Fibroblast of lung (primary cell): ENCODE data around the gene ASH1L. TPM values are rescaled to one million over a fixed set of nuclear protein-coding genes. Genes with fewer than 3 reads are reported as not detected.
A peak's percentile ranks its signal among the peaks of the same experiment; 100 is the strongest.
"Not testable (repeated sequence)": the region's sequence is repeated elsewhere in the genome, so short reads cannot be mapped to it uniquely, and the experiment has no call there.

Source experiments
- DNase-seq, 2 donors: peaks; one replicate each; pipeline versions ENCODE4 v3.0.0 to v3.0.0-alpha.2; 2010; ENCODE audit warnings: low read depth in 2 of 2
- H2AFZ ChIP-seq: 2 replicates; pipeline ENCODE4 v1.5.1; 2012; ENCODE audit warnings: low read length, control low read depth, inconsistent platforms
- H3K27ac ChIP-seq: 2 replicates; pipeline ENCODE4 v1.5.1; 2011; ENCODE audit warnings: low read length, control low read depth; ENCODE audit not compliant: insufficient read depth
- H3K27me3 ChIP-seq: 2 replicates; pipeline ENCODE4 v1.5.1; 2011; ENCODE audit warnings: mild to moderate bottlenecking, low read length; ENCODE audit not compliant: control insufficient read depth, insufficient read depth
- H3K36me3 ChIP-seq: 2 replicates; pipeline ENCODE4 v1.5.1; 2011; ENCODE audit warnings: low read length; ENCODE audit not compliant: control insufficient read depth, insufficient read depth
- H3K4me1 ChIP-seq: 2 replicates; pipeline ENCODE4 v1.5.1; 2011; ENCODE audit warnings: low read length; ENCODE audit not compliant: control insufficient read depth, insufficient read depth; ENCODE audit errors: extremely low read depth
- H3K4me2 ChIP-seq: 2 replicates; pipeline ENCODE4 v1.5.1; 2011; ENCODE audit warnings: low read length, control low read depth; ENCODE audit not compliant: insufficient read depth; ENCODE audit errors: extremely low read depth
- H3K4me3 ChIP-seq, 4 experiments: fragments of 200-600 bp in 1 of 4; sonication (generic) in 1 of 4; replicated peaks in 1 of 4; 2 replicates each; pipeline ENCODE4 v1.5.1; 2011 to 2016; ENCODE audit warnings: low read length in 4 of 4, low read depth in 3 of 4, mild to moderate bottlenecking in 3 of 4, control low read depth in 2 of 4, inconsistent platforms in 1 of 4, mixed read lengths in 1 of 4; ENCODE audit not compliant: insufficient read depth in 1 of 4; ENCODE audit errors: control extremely low read depth in 1 of 4
- H3K79me2 ChIP-seq: 2 replicates; pipeline ENCODE4 v1.5.1; 2012; ENCODE audit warnings: mild to moderate bottlenecking, low read length, inconsistent platforms; ENCODE audit not compliant: control insufficient read depth, insufficient read depth
- H3K9ac ChIP-seq: 2 replicates; pipeline ENCODE4 v1.5.1; 2011; ENCODE audit warnings: mild to moderate bottlenecking, low read length, control low read depth; ENCODE audit not compliant: insufficient read depth
- H3K9me3 ChIP-seq: 2 replicates; pipeline ENCODE4 v1.5.1; 2012; ENCODE audit warnings: low read depth, low read length; ENCODE audit not compliant: control insufficient read depth, insufficient read depth
- H4K20me1 ChIP-seq: 2 replicates; pipeline ENCODE4 v1.5.1; 2011; ENCODE audit warnings: low read length; ENCODE audit not compliant: control insufficient read depth, insufficient read depth; ENCODE audit errors: extremely low read depth
- EZH2 ChIP-seq: IDR thresholded peaks from 2 replicates; pipeline ENCODE4 v1.5.1; 2012; ENCODE audit warnings: low read length, control low read depth, mild to moderate bottlenecking; ENCODE audit errors: missing control alignments
- polyA plus RNA-seq, 2 donors: library from polyadenylated mRNA; depleted of rRNA in 1 of 2; stranded (reverse) in 1 of 2; unstranded in 1 of 2; fragments of >200 nt; gene quantifications; 2 replicates each; pipeline ENCODE4 v1.2.1, GENCODE V29; 2011 to 2012; ENCODE audit warnings: missing spikeins in 1 of 2
- total RNA-seq: library from RNA; depleted of rRNA; stranded (reverse); fragments of >200 nt; gene quantifications from 2 replicates; pipeline ENCODE4 v1.2.1, GENCODE V29; 2014
- TF ChIP-seq, protein P1 (sequence below), 2 donors: IDR thresholded peaks in 1 of 2; conservative IDR thresholded peaks in 1 of 2; 1 replicate in 1 of 2; 2 replicates in 1 of 2; pipeline ENCODE4 v1.5.1; 2011 to 2012; ENCODE audit warnings: low read length in 2 of 2, control low read depth in 1 of 2, inconsistent platforms in 1 of 2, low read depth in 1 of 2, mild to moderate bottlenecking in 1 of 2

The ASH1L gene
- total and polyA plus RNA-seq, 2 donors (not counting 1 experiment from before 2014, with no cell fraction given), result 19.4 to 35.7 TPM

DNA sequence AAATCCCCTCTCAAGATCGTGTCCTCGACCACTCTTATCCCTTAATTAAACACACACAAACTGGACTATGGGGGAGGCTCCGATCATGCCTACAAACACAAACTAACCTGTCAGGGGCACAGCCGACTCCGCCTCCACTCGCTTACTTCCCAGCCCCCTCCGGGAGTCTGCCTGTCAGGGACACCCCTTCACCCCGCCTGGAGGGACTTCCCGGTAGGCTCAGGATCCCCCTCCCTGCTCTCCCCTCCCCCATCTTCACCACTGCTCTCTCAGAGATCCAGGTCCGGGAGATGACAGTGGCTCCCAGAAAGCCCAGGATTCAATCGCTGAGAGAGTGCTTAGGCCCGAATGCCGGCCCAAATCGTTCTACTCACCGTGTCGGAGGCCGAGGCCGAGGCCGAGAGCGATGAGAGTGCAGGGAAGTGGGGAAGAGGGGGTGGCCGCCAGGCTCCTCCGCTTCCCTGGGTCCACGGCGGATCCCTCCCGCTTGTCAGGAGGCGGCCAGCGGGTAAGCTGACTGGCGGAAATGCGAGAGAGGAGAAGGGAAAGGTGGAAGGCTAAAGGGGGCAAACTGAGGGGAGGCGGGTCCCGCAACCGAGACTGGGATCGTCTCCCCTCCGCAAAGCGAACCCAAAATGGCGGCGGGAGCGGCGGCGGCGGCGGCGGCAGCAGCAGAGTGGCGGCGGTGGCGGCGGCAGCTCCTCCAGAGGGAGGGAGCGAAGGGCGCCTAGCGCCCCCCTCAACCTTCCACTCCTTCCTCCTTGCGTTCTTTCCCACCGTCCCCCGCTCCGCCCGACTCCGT is 623 bp downstream of the ASH1L start:
- H3K4me1 ChIP-seq, H4K20me1 ChIP-seq, H3K36me3 ChIP-seq, DNase-seq, H3K9me3 ChIP-seq, H3K27me3 ChIP-seq, H3K4me2 ChIP-seq: not testable (repeated sequence)
- peak overlapping the region; percentile 79 for H3K9ac ChIP-seq
- H2AFZ ChIP-seq, result peak overlapping the region; percentile 73
- H3K4me3 ChIP-seq, result peak overlapping the region; percentile 75 to 87 (median 84)
- H3K79me2 ChIP-seq, result peaks cover 74% of the 10 kb centered on the region
- H3K27ac ChIP-seq, result peak overlapping the region; percentile 99

GRCh38 chr1:155555915-155556314 is 6.7 kb downstream of the ASH1L start:
- Histone ChIP-seq H3K27ac (no peak overlapping the region), H3K27me3 (no peaks in the 10 kb centered on the region), H2AFZ (no peak overlapping the region), H3K79me2 (peaks cover 87% of the 10 kb centered on the region), H3K4me2 (no peak overlapping the region), H3K9me3 (no peaks in the 10 kb centered on the region), H4K20me1 (no peaks in the 10 kb centered on the region), H3K4me3 (no peak overlapping the region), H3K4me1 (no peaks in the 10 kb centered on the region), H3K36me3 (no peaks in the 10 kb centered on the region), H3K9ac (no peak overlapping the region)
- TF ChIP-seq, protein P1, sequence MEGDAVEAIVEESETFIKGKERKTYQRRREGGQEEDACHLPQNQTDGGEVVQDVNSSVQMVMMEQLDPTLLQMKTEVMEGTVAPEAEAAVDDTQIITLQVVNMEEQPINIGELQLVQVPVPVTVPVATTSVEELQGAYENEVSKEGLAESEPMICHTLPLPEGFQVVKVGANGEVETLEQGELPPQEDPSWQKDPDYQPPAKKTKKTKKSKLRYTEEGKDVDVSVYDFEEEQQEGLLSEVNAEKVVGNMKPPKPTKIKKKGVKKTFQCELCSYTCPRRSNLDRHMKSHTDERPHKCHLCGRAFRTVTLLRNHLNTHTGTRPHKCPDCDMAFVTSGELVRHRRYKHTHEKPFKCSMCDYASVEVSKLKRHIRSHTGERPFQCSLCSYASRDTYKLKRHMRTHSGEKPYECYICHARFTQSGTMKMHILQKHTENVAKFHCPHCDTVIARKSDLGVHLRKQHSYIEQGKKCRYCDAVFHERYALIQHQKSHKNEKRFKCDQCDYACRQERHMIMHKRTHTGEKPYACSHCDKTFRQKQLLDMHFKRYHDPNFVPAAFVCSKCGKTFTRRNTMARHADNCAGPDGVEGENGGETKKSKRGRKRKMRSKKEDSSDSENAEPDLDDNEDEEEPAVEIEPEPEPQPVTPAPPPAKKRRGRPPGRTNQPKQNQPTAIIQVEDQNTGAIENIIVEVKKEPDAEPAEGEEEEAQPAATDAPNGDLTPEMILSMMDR (conservative IDR thresholded peaks at IDR 0.05 in 1 of 2, IDR thresholded peaks at IDR 0.05 in 1 of 2; ENCODE audit: low read depth in 1 of 2, low read length in 2 of 2), result no peak
- no peak for TF ChIP-seq EZH2
- no peak for DNase-seq

DNA sequence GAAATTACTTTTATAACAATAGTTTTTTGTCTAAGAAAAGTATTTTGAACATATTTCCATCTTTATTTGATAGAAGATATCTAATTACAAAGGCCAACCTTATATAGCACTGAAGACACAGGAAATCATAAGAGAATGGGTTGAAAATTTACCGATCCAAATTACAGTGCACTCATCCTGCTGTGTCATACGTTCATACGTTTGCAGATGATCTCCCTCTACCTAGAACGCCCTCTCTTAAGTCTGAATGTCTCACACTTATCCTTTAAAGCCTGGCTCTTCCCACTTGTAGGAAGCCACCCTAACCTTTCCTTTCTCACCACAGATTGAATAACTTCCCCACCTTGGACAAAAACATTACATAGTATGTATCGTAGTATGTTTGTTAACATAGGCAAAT is 9.3 kb downstream of the ASH1L start:
- no peaks in the 10 kb centered on the region for H3K9me3 ChIP-seq
- no peaks in the 10 kb centered on the region for H4K20me1 ChIP-seq

More for the DNA sequence above, 9.3 kb downstream of the ASH1L start:
- Histone ChIP-seq H3K27ac (no peak overlapping the region), H3K79me2 (peaks cover 87% of the 10 kb centered on the region), H3K4me1 (no peaks in the 10 kb centered on the region), H3K9ac (no peak overlapping the region), H3K36me3 (no peaks in the 10 kb centered on the region), H3K4me2 (no peak overlapping the region), H3K4me3 (no peak overlapping the region), H2AFZ (no peak overlapping the region), H3K27me3 (no peaks in the 10 kb centered on the region)
- TF ChIP-seq, protein P1 (conservative IDR thresholded peaks at IDR 0.05 in 1 of 2, IDR thresholded peaks at IDR 0.05 in 1 of 2; ENCODE audit: low read depth in 1 of 2, low read length in 2 of 2), result no peak
- no peak for TF ChIP-seq EZH2
- DNase-seq, result no peak
